ENCODE data around the gene COL9A1.
A peak's percentile ranks its signal among the peaks of the same experiment; 100 is the strongest.

COL9A1 gene

DNA sequence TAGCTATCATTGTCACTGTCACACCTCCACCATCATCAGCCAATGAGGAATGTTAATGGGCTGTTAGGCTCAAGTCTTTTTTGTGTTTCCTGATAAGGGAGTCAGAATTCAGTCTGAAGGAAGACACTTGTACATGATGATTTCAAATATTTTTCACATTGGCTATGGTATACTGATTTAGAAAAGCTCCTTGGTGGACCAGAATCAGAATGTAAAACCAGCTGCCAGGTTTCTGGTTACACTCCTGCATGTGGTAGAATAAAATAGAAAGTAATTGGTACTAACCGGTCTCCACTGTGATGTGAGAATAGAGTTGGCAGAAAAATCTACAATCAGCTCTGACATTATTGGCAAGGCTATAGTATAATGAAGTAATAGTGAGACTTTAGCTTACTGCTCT, 10.7 kb downstream of the COL9A1 start:
- no peak for DNase-seq (ENCODE audit: low read depth in 2 of 2)
- H3K4me3 ChIP-seq (replicated peaks in 1 of 2; ENCODE audit: low read depth in 2 of 2, low read length in 2 of 2) = no peak overlapping the region
- TF ChIP-seq CTCF (IDR thresholded peaks at IDR 0.05; ENCODE audit: low read depth, low read length) = no peak

DNA sequence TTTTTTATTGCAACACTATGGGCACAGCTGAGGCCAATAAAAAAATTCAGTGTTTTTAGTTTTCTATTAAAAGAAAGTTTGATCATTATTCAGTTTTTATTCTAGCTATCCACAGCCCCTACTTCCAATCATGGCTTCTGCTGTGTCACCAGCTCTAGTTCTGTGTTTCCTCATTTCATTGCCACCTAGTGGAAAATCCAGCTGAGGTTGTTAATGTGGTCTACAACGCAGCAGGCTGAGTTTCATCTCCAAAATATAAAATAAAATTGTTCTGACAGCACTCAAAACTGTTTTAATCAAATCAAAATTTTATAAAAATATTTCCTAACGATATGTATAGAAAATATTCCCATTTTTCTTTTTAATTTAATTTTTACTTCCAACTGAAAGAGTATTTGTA, 13.6 kb downstream of the COL9A1 start:
- no peak overlapping the region for H3K4me3 ChIP-seq (replicated peaks in 1 of 2; ENCODE audit: low read depth in 2 of 2, low read length in 2 of 2)
- peak; percentile 11 for TF ChIP-seq CTCF (IDR thresholded peaks at IDR 0.05; ENCODE audit: low read depth, low read length)
- no peak for DNase-seq (ENCODE audit: low read depth in 2 of 2)

- no peak for TF ChIP-seq CTCF (IDR thresholded peaks at IDR 0.05; ENCODE audit: low read depth, low read length)
These were observed 16.0 kb downstream of the COL9A1 start for GRCh38 chr6:70286905-70287304.

GRCh38 chr6:70285201-70285600, 17.7 kb downstream of the COL9A1 start:
- no peak overlapping the region for H3K4me3 ChIP-seq (replicated peaks in 1 of 2; ENCODE audit: low read depth in 2 of 2, low read length in 2 of 2)
- no peak for TF ChIP-seq CTCF (IDR thresholded peaks at IDR 0.05; ENCODE audit: low read depth, low read length)
- no peak for DNase-seq (ENCODE audit: low read depth in 2 of 2)

More at GRCh38 chr6:70286905-70287304, 16.0 kb downstream of the COL9A1 start:
- no peak overlapping the region for H3K4me3 ChIP-seq (replicated peaks in 1 of 2; ENCODE audit: low read depth in 2 of 2, low read length in 2 of 2)
- no peak for DNase-seq (ENCODE audit: low read depth in 2 of 2)

GRCh38 chr6:70282919-70283461, 19.9 kb downstream of the COL9A1 start:
- no peak overlapping the region for H3K4me3 ChIP-seq (replicated peaks in 1 of 2; ENCODE audit: low read depth in 2 of 2, low read length in 2 of 2)
- no peak for DNase-seq (ENCODE audit: low read depth in 2 of 2)
- TF ChIP-seq CTCF (IDR thresholded peaks at IDR 0.05; ENCODE audit: low read depth, low read length) = no peak

GRCh38 chr6:70282312-70282918, 20.5 kb downstream of the COL9A1 start:
- no peak for TF ChIP-seq CTCF (IDR thresholded peaks at IDR 0.05; ENCODE audit: low read depth, low read length)

GRCh38 chr6:70281923-70282311, 21.0 kb downstream of the COL9A1 start:
- no peak for DNase-seq (ENCODE audit: low read depth in 2 of 2)
- TF ChIP-seq CTCF (IDR thresholded peaks at IDR 0.05; ENCODE audit: low read depth, low read length) = no peak

More at GRCh38 chr6:70282312-70282918, 20.5 kb downstream of the COL9A1 start:
- peak in 1 of 2 donors; percentile 1 for DNase-seq (ENCODE audit: low read depth in 2 of 2)
- H3K4me3 ChIP-seq (replicated peaks in 1 of 2; ENCODE audit: low read depth in 2 of 2, low read length in 2 of 2) = no peak overlapping the region

More at GRCh38 chr6:70281923-70282311, 21.0 kb downstream of the COL9A1 start:
- H3K4me3 ChIP-seq (replicated peaks in 1 of 2; ENCODE audit: low read depth in 2 of 2, low read length in 2 of 2) = no peak overlapping the region

Data from cardiac fibroblast (primary cell).